Vagina (tissue), 2 donors: Measurements from ENCODE around the gene NRARP.

Experiments
- CTCF ChIP-seq, 3 experiments: fragments of 450-650 bp in 2 of 3; fragments of 200-600 bp in 1 of 3; sonication (generic) in 1 of 3; IDR thresholded peaks; one replicate each; pipeline ENCODE4 v1.5.1; 2017 to 2019; ENCODE audit warnings: antibody characterized with exemption in 3 of 3, mild to moderate bottlenecking in 2 of 3, moderate library complexity in 2 of 3
- POLR2A ChIP-seq, 2 donors: fragments of 450-650 bp; IDR thresholded peaks; one replicate each; pipeline ENCODE4 v1.6.1; 2017; ENCODE audit warnings: antibody characterized with exemption in 2 of 2, mild to moderate bottlenecking in 2 of 2, moderate library complexity in 2 of 2
- POLR2AphosphoS5 ChIP-seq, 2 donors: sonication (generic); formaldehyde crosslinking; IDR thresholded peaks; one replicate each; pipeline ENCODE4 v1.9.0; 2017; ENCODE audit warnings: antibody characterized with exemption in 2 of 2, mild to moderate bottlenecking in 2 of 2, low read depth in 1 of 2; ENCODE audit not compliant: insufficient read depth in 1 of 2

- TF ChIP-seq POLR2A (IDR thresholded peaks at IDR 0.05) = no peak
- no peak for TF ChIP-seq POLR2AphosphoS5 (IDR thresholded peaks at IDR 0.05; ENCODE audit: insufficient read depth in 1 of 2, low read depth in 1 of 2)
- TF ChIP-seq CTCF (IDR thresholded peaks at IDR 0.05) = no peak
Observed at GRCh38 chr9:137341227-137341626, 39.2 kb upstream of the NRARP start.
